ENCODE data around the gene PBX3. TPM values are rescaled to one million over a fixed set of nuclear protein-coding genes. Genes with fewer than 3 reads are reported as not detected.

PBX3 gene
- total and polyA plus RNA-seq, 10 of the 15 experiments (the other 5 are each of a cell fraction or from before 2014, with no cell fraction given), result 6.7 to 146 (median 22.2) TPM

- Histone ChIP-seq H3K4me2 (ENCODE audit: control insufficient read depth, insufficient read depth) (peak overlapping the region; percentile 87), H3K27ac (ENCODE audit: control insufficient read depth, insufficient read depth) (peak overlapping the region; percentile 4; the same call in 1 of the 2 replicates), H3K4me3 (peak overlapping the region; percentile 49), H3K9me3 (replicated peaks; ENCODE audit: control insufficient read depth, insufficient read depth, low read length) (no peaks in the 10 kb centered on the region), H4K20me1 (ENCODE audit: control insufficient read depth, insufficient read depth) (no peaks in the 10 kb centered on the region), H3K27me3 (replicated peaks in 1 of 2; ENCODE audit: control insufficient read depth in 2 of 2, insufficient read depth in 2 of 2, low read length in 1 of 2) (no peaks in the 10 kb centered on the region), H3K79me2 (ENCODE audit: control insufficient read depth, insufficient read depth, low read length) (peaks cover 86% of the 10 kb centered on the region), H3K36me3 (ENCODE audit: control insufficient read depth in 2 of 2, insufficient read depth in 2 of 2, low read length in 1 of 2) (no peaks in the 10 kb centered on the region), H3K4me1 (ENCODE audit: control insufficient read depth, insufficient read depth, low read length) (peaks cover 7% of the 10 kb centered on the region; the same call in 1 of the 2 replicates), H2AFZ (ENCODE audit: control insufficient read depth, low read depth, low read length) (peak overlapping the region; percentile 13), H3K9ac (ENCODE audit: control insufficient read depth, insufficient read depth, low read length) (peak overlapping the region; percentile 24; the same call in 1 of the 2 replicates)
- WGBS (ENCODE audit: insufficient coverage, insufficient replicate concordance, low lambda C conversion rate, missing lambda C conversion rate), result 3% methylated on average over 6 of the region's 6 CpGs
- intact Hi-C loops (cut with micrococcal nuclease; ENCODE audit: unreplicated experiment), result loop anchor here (5.0 kb wide), 1 partner anchor 63 kb away; no protein-coding TSS in a partner anchor
- CTCF ChIA-PET, result interaction anchor here (0.6 to 1.9 kb wide), 15 partner anchors 9 to 245 kb away, joined by 3 to 7 read pairs (median 3); no protein-coding TSS in a partner anchor
- POLR2A ChIA-PET, result interaction anchor here (0.9 to 3.1 kb wide), 11 partner anchors 9 to 114 kb away, joined by 3 to 21 read pairs (median 4); partner anchors contain the start of gene MAPKAP1
- BruUV-seq (replicated peaks), result no TSS peak
- ATAC-seq (peak; percentile 53), DNase-seq (ENCODE audit: low read depth, low spot score) (no peak), FAIRE-seq (peak; percentile 27)
- RAD21 ChIA-PET (ENCODE audit: unreplicated experiment), result interaction anchor here (0.7 to 2.1 kb wide), 18 partner anchors 8 to 272 kb away, joined by 3 to 19 read pairs (median 4); no protein-coding TSS in a partner anchor
- SMC1A ChIA-PET (ENCODE audit: uncharacterized antibody, unreplicated experiment), result interaction anchor here (0.8 to 5.9 kb wide), 28 partner anchors 8 to 201 kb away, joined by 3 to 33 read pairs (median 5); partner anchors contain the start of gene MAPKAP1
- in situ Hi-C loops (cut with MboI), result no loop called here
- TF ChIP-seq RBBP5 (conservative IDR thresholded peaks at IDR 0.05), result no peak
- TF ChIP-seq MAX (IDR thresholded peaks at IDR 0.05; ENCODE audit: low read depth, low read length), result no peak
- TF ChIP-seq RELA (IDR thresholded peaks at IDR 0.05; ENCODE audit: borderline replicate concordance, partially characterized antibody), result no peak
- no peak for TF ChIP-seq SREBF1 (IDR thresholded peaks at IDR 0.05; ENCODE audit: low read length)
- no peak for TF ChIP-seq CREB1 (IDR thresholded peaks at IDR 0.05; ENCODE audit: low read depth)
- TF ChIP-seq STAT3 (IDR thresholded peaks at IDR 0.05; ENCODE audit: low read depth, low read length), result no peak
- no peak for TF ChIP-seq NR2C2 (IDR thresholded peaks at IDR 0.05; ENCODE audit: borderline replicate concordance, control insufficient read depth, insufficient read length, low read depth)
- TF ChIP-seq EED (IDR thresholded peaks at IDR 0.05; ENCODE audit: low read depth), result no peak
- TF ChIP-seq EZH2 (IDR thresholded peaks at IDR 0.05; ENCODE audit: borderline replicate concordance, control insufficient read depth, low read depth, low read length), result no peak
- TF ChIP-seq SUPT20H (IDR thresholded peaks at IDR 0.05; ENCODE audit: borderline replicate concordance, control insufficient read depth, low read depth, low read length), result no peak
- no peak for TF ChIP-seq HDAC2 (IDR thresholded peaks at IDR 0.05)
- TF ChIP-seq E4F1 (IDR thresholded peaks at IDR 0.05; ENCODE audit: borderline replicate concordance, partially characterized antibody), result no peak
- TF ChIP-seq ZNF622 (IDR thresholded peaks at IDR 0.05), result no peak
- no peak for TF ChIP-seq MYC (IDR thresholded peaks at IDR 0.05; ENCODE audit: insufficient read depth, insufficient read length, insufficient replicate concordance, low read length, severe bottlenecking)
- 0 out of 2 replicates have a peak, but pooled peaks have one; percentile 28 for TF ChIP-seq DPF2 (IDR thresholded peaks at IDR 0.05)
- TF ChIP-seq GABPA (IDR thresholded peaks at IDR 0.05; ENCODE audit: low read depth), result no peak
- TF ChIP-seq PRDM15 (CRISPR knock-in tag; IDR thresholded peaks at IDR 0.05), result no peak
Observed at GRCh38 chr9:125758986-125759763, 12.0 kb downstream of the PBX3 start.
